ENCODE data around the gene LDLRAD3. TPM values are rescaled to one million over a fixed set of nuclear protein-coding genes. Genes with fewer than 3 reads are reported as not detected.

Gene LDLRAD3
- total and polyA plus RNA-seq, 10 donors, result 1.5 to 9.6 (median 8.1) TPM

- TF ChIP-seq POLR2AphosphoS5 (IDR thresholded peaks at IDR 0.05) (peak in 1 of 3 donors; percentile 40), POLR2A (IDR thresholded peaks at IDR 0.05) (no peak)
- Histone ChIP-seq H3K4me3 (no peak overlapping the region), H3K27ac (peak overlapping the region in 2 of 8 donors; percentile 7 to 45), H3K4me1 (peaks cover 0 to 5% (median 0%) of the 10 kb centered on the region in 6 donors), H3K27me3 (replicated peaks in 1 of 7) (no peaks in the 10 kb centered on the region), H3K9me3 (peaks cover 0 to 8% (median 0%) of the 10 kb centered on the region in 8 donors), H3K36me3 (no peaks in the 10 kb centered on the region)
- no peak for DNase-seq
- WGBS, 5 donors, result 55 to 72% (median 67%) methylated on average over 9 of the region's 9 CpGs
- intact Hi-C loops (cut with DNase I; ENCODE audit: low total_unique reads), result no loop called here
These were observed 113.6 kb downstream of the LDLRAD3 start for GRCh38 chr11:36057379-36058042.

GRCh38 chr11:36059660-36060059, 115.8 kb downstream of the LDLRAD3 start:
- H3K4me3 ChIP-seq, result no peak overlapping the region
- H3K36me3 ChIP-seq, result no peaks in the 10 kb centered on the region
- H3K4me1 ChIP-seq, result peaks cover 0 to 5% (median 0%) of the 10 kb centered on the region in 6 donors
- no peak overlapping the region for H3K27ac ChIP-seq
- 94 to 99% (median 97%) methylated on average over 4 of the region's 4 CpGs for WGBS, 5 donors
- H3K27me3 ChIP-seq (replicated peaks in 1 of 7), result no peaks in the 10 kb centered on the region
- TF ChIP-seq CTCF (IDR thresholded peaks at IDR 0.05 in 8 of 11, conservative IDR thresholded peaks at IDR 0.05 in 3 of 11) (no peak), POLR2A (IDR thresholded peaks at IDR 0.05) (no peak), POLR2AphosphoS5 (IDR thresholded peaks at IDR 0.05) (no peak)
- peaks cover 0 to 8% (median 0%) of the 10 kb centered on the region in 8 donors for H3K9me3 ChIP-seq
- DNase-seq, result no peak
- intact Hi-C loops (cut with DNase I; ENCODE audit: low total_unique reads), result no loop called here

GRCh38 chr11:36060926-36061325, 117.1 kb downstream of the LDLRAD3 start:
- TF ChIP-seq POLR2A (IDR thresholded peaks at IDR 0.05), result no peak
- peak in 1 of 3 donors; percentile 18 for TF ChIP-seq POLR2AphosphoS5 (IDR thresholded peaks at IDR 0.05)

GRCh38 chr11:36061471-36061870, 117.6 kb downstream of the LDLRAD3 start:
- intact Hi-C loops (cut with DNase I; ENCODE audit: low total_unique reads), result no loop called here
- TF ChIP-seq CTCF (IDR thresholded peaks at IDR 0.05 in 8 of 11, conservative IDR thresholded peaks at IDR 0.05 in 3 of 11), result no peak
- TF ChIP-seq POLR2A (IDR thresholded peaks at IDR 0.05), result no peak
- no peak for TF ChIP-seq POLR2AphosphoS5 (IDR thresholded peaks at IDR 0.05)
- H3K27ac ChIP-seq, result peak overlapping the region in 2 of 8 donors; percentile 26 to 51
- no peak for DNase-seq
- H3K27me3 ChIP-seq (replicated peaks in 1 of 7), result no peaks in the 10 kb centered on the region
- peaks cover 0 to 12% (median 2%) of the 10 kb centered on the region in 8 donors for H3K9me3 ChIP-seq
- H3K36me3 ChIP-seq, result no peaks in the 10 kb centered on the region
- WGBS, 5 donors, result 68 to 81% (median 75%) methylated on average over 2 of the region's 2 CpGs
- peaks cover 0 to 5% (median 0%) of the 10 kb centered on the region in 6 donors for H3K4me1 ChIP-seq
- no peak overlapping the region for H3K4me3 ChIP-seq

More at GRCh38 chr11:36060926-36061325, 117.1 kb downstream of the LDLRAD3 start:
- Histone ChIP-seq H3K9me3 (peaks cover 0 to 8% (median 0%) of the 10 kb centered on the region in 8 donors), H3K36me3 (no peaks in the 10 kb centered on the region), H3K4me1 (peaks cover 0 to 5% (median 0%) of the 10 kb centered on the region in 6 donors), H3K4me3 (no peak overlapping the region), H3K27me3 (replicated peaks in 1 of 7) (no peaks in the 10 kb centered on the region), H3K27ac (peak overlapping the region in 3 of 8 donors; percentile 26 to 51 (median 32))
- WGBS, 5 donors, result 44 to 57% (median 51%) methylated on average over 7 of the region's 7 CpGs
- DNase-seq, result no peak
- intact Hi-C loops (cut with DNase I; ENCODE audit: low total_unique reads), result no loop called here

DNA sequence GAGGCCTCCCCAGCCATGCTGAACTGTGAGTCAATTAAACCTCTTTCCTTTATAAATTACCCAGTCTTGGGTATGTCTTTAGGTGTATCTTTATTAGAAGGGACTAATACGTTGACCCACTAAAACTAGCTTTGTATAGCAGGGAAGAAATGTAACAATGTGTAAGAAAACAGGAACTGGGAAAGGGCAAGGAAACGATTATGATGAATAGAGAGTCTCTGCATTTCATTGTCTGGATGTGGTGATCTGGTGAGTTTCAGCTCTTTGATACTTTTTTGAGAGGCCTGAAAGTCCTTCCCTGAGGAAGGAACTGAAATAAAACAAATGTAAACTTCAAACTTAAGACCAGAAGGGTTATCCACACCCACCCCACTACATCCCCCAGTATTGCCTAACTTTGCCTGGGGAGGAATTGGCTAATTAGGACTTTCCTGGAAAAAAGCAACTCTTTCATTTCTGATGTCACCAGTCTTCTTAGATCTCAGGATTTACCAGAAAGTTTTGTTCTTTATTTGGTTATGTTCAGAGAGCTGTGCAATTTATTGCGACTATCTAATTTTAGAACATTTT, 119.0 kb downstream of the LDLRAD3 start:
- Histone ChIP-seq H3K9me3 (peaks cover 0 to 25% (median 13%) of the 10 kb centered on the region in 8 donors), H3K27ac (peak overlapping the region in 6 of 8 donors; percentile 1 to 52 (median 19)), H3K4me3 (no peak overlapping the region), H3K27me3 (replicated peaks in 1 of 7) (no peaks in the 10 kb centered on the region), H3K36me3 (no peaks in the 10 kb centered on the region), H3K4me1 (peaks cover 0 to 5% (median 0%) of the 10 kb centered on the region in 6 donors)
- intact Hi-C loops (cut with DNase I; ENCODE audit: low total_unique reads), result no loop called here
- 51 to 70% (median 58%) methylated on average over 3 of the region's 3 CpGs for WGBS, 5 donors
- DNase-seq, result no peak
- TF ChIP-seq POLR2AphosphoS5 (IDR thresholded peaks at IDR 0.05) (no peak), POLR2A (IDR thresholded peaks at IDR 0.05) (no peak), CTCF (IDR thresholded peaks at IDR 0.05 in 8 of 11, conservative IDR thresholded peaks at IDR 0.05 in 3 of 11) (no peak)

Measured in spleen (tissue), 11 donors.